Measurements from ENCODE around the gene PTGES3L. TPM values are rescaled to one million over a fixed set of nuclear protein-coding genes. Genes with fewer than 3 reads are reported as not detected.
"Not testable (repeated sequence)": the region's sequence is repeated elsewhere in the genome, so short reads cannot be mapped to it uniquely, and the experiment has no call there.

PTGES3L gene
- total and polyA plus RNA-seq, 7 donors: 2.1 to 13.6 (median 6.8) TPM

DNA sequence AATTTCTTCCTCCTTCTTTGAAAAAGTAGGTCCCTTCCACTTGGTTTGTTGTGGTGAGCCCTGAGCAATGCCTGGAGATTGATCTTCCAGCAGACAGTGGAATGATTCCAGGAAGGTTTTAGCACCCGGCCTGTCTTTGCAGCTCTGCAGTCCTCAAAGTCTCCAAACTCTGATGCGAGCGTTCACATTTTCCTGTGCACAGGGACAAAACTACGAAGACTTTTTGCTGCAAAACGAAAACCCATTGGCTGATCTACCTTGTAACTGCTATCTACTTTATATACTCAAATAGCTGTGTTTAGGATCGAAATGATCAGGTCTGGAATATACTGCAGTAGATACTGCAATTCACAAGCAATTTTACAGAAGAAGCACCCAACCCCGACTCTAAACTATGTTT, 57.6 kb downstream of the PTGES3L start:
- intact Hi-C loops (cut with DNase I): no loop called here
- Histone ChIP-seq H3K4me1 (peaks cover 0 to 17% (median 8%) of the 10 kb centered on the region in 4 donors), H3K36me3 (no peaks in the 10 kb centered on the region), H3K27ac (peak overlapping the region in 3 of 4 donors; percentile 42 to 65 (median 47)), H3K4me3 (no peak overlapping the region), H3K27me3 (no peaks in the 10 kb centered on the region), H3K9me3 (no peaks in the 10 kb centered on the region)
- DNase-seq: no peak
- 49 to 63% methylated on average over 7 of the region's 7 CpGs for WGBS, 2 donors
- TF ChIP-seq POLR2AphosphoS5 (IDR thresholded peaks at IDR 0.05): no peak
- TF ChIP-seq POLR2A (IDR thresholded peaks at IDR 0.05): no peak
- TF ChIP-seq, protein P1, sequence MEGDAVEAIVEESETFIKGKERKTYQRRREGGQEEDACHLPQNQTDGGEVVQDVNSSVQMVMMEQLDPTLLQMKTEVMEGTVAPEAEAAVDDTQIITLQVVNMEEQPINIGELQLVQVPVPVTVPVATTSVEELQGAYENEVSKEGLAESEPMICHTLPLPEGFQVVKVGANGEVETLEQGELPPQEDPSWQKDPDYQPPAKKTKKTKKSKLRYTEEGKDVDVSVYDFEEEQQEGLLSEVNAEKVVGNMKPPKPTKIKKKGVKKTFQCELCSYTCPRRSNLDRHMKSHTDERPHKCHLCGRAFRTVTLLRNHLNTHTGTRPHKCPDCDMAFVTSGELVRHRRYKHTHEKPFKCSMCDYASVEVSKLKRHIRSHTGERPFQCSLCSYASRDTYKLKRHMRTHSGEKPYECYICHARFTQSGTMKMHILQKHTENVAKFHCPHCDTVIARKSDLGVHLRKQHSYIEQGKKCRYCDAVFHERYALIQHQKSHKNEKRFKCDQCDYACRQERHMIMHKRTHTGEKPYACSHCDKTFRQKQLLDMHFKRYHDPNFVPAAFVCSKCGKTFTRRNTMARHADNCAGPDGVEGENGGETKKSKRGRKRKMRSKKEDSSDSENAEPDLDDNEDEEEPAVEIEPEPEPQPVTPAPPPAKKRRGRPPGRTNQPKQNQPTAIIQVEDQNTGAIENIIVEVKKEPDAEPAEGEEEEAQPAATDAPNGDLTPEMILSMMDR (IDR thresholded peaks at IDR 0.05): no peak
- TF ChIP-seq EP300 (IDR thresholded peaks at IDR 0.05): no peak

DNA sequence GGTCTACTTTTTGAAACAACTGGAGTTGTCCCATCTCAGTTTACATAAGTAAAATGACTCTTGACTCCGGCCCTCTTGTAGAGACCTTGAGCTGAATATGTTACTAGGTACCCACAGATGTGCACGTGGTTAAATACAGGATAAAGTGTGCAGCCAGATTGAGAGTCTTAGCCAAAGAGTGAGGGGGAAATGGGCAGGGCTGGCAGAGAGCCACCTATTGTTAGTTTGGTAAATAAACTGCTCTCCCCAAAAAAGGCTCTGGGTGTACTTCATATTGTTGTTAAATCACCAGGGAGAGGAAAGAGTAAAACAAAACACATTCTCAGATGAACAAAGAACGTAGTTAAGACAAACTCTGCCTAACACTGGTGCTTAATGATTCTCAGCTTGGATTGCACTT, 59.0 kb downstream of the PTGES3L start:
- Histone ChIP-seq H3K4me1 (peaks cover 0 to 17% (median 8%) of the 10 kb centered on the region in 4 donors), H3K27ac (peak overlapping the region in 2 of 4 donors; percentile 47 to 65), H3K9me3 (no peaks in the 10 kb centered on the region), H3K4me3 (no peak overlapping the region), H3K27me3 (no peaks in the 10 kb centered on the region), H3K36me3 (no peaks in the 10 kb centered on the region)
- intact Hi-C loops (cut with DNase I): no loop called here
- no peak for TF ChIP-seq POLR2AphosphoS5 (IDR thresholded peaks at IDR 0.05)
- TF ChIP-seq POLR2A (IDR thresholded peaks at IDR 0.05): no peak
- TF ChIP-seq, protein P1 (IDR thresholded peaks at IDR 0.05): no peak
- no peak for TF ChIP-seq EP300 (IDR thresholded peaks at IDR 0.05)
- no peak for DNase-seq
- 5 to 23% methylated on average over 3 of the region's 3 CpGs for whole genome bisulfite sequencing, 2 donors

GRCh38 chr17:42920106-42920900, 59.6 kb downstream of the PTGES3L start:
- Histone ChIP-seq H3K9me3 (no peaks in the 10 kb centered on the region), H3K36me3 (no peaks in the 10 kb centered on the region), H3K27ac (peak overlapping the region in 2 of 4 donors; percentile 47 to 65), H3K4me1 (peaks cover 0 to 17% (median 8%) of the 10 kb centered on the region in 4 donors), H3K27me3 (no peaks in the 10 kb centered on the region), H3K4me3 (no peak overlapping the region)
- intact Hi-C loops (cut with DNase I): no loop called here
- TF ChIP-seq POLR2AphosphoS5 (IDR thresholded peaks at IDR 0.05): no peak
- TF ChIP-seq, protein P1 (IDR thresholded peaks at IDR 0.05): no peak
- TF ChIP-seq POLR2A (IDR thresholded peaks at IDR 0.05): no peak
- no peak for TF ChIP-seq EP300 (IDR thresholded peaks at IDR 0.05)
- 55 to 81% methylated on average over 10 of the region's 10 CpGs for WGBS, 2 donors
- no peak for DNase-seq

DNA sequence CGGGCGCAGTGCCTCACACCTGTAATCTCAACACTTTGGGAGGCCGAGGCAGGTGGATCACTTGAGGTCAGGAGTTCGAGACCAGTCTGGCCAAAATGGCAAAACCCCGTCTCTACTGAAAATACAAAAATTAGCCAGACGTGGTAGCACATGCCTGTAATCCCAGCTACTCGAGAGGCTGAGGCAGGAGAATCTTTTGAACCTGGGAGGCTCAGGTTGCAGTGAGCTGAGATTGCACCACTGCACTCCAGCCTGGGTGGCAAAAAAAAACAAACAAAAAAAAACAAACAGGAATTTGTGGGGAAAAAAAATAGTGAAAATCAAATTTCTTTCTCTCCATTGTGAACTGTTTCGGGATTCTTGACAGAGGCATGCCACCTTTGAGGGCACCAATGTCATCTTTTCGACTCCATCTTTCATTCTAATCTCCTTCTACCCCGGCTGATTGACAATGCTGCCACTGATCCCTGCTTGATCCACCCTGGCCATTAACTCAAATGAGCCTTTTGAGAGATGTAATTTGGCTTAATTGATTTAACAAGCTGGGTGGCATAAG, 60.3 kb downstream of the PTGES3L start:
- intact Hi-C loops (cut with DNase I); H3K4me3 ChIP-seq; H3K27ac ChIP-seq; H3K27me3 ChIP-seq; H3K9me3 ChIP-seq; H3K36me3 ChIP-seq; DNase-seq: not testable (repeated sequence)
- peaks cover 0 to 17% (median 8%) of the 10 kb centered on the region in 4 donors for H3K4me1 ChIP-seq
- WGBS, 2 donors: 26 to 73% methylated on average over 10 of the region's 10 CpGs

- no peak for DNase-seq
- Histone ChIP-seq H3K27me3 (no peaks in the 10 kb centered on the region), H3K9me3 (no peaks in the 10 kb centered on the region), H3K36me3 (no peaks in the 10 kb centered on the region), H3K4me3 (no peak overlapping the region), H3K4me1 (peaks cover 0 to 17% (median 8%) of the 10 kb centered on the region in 4 donors), H3K27ac (peak overlapping the region in 2 of 4 donors; percentile 18 to 32)
- intact Hi-C loops (cut with DNase I): no loop called here
- WGBS, 2 donors: 11 to 60% methylated on average over 3 of the region's 3 CpGs
- TF ChIP-seq POLR2A (IDR thresholded peaks at IDR 0.05): no peak
- no peak for TF ChIP-seq EP300 (IDR thresholded peaks at IDR 0.05)
- TF ChIP-seq, protein P1 (IDR thresholded peaks at IDR 0.05): no peak
- TF ChIP-seq POLR2AphosphoS5 (IDR thresholded peaks at IDR 0.05): no peak
Observed at GRCh38 chr17:42918902-42919521, 60.9 kb downstream of the PTGES3L start.
